ENCODE measurements around the gene TMEM119.
"Not testable (repeated sequence)": the region's sequence is repeated elsewhere in the genome, so short reads cannot be mapped to it uniquely, and the experiment has no call there.

TMEM119 gene

GRCh38 chr12:108567406-108568337, 30.2 kb downstream of the TMEM119 start:
- in situ Hi-C loops (cut with HindIII; ENCODE audit: low sequenced_read_pairs): no loop called here

GRCh38 chr12:108566452-108566851, 31.4 kb downstream of the TMEM119 start:
- in situ Hi-C loops (cut with HindIII; ENCODE audit: low sequenced_read_pairs): no loop called here

- in situ Hi-C loops (cut with HindIII; ENCODE audit: low sequenced_read_pairs): no loop called here
Observed at GRCh38 chr12:108565976-108566375, 31.9 kb downstream of the TMEM119 start.

GRCh38 chr12:108565146-108565545, 32.7 kb downstream of the TMEM119 start:
- in situ Hi-C loops (cut with HindIII; ENCODE audit: low sequenced_read_pairs): no loop called here

- in situ Hi-C loops (cut with HindIII; ENCODE audit: low sequenced_read_pairs): no loop called here
Observed at GRCh38 chr12:108564724-108565123, 33.2 kb downstream of the TMEM119 start.

GRCh38 chr12:108563804-108564151, 34.1 kb downstream of the TMEM119 start:
- in situ Hi-C loops (cut with HindIII; ENCODE audit: low sequenced_read_pairs): no loop called here

GRCh38 chr12:108563136-108563803, 34.6 kb downstream of the TMEM119 start:
- in situ Hi-C loops (cut with HindIII; ENCODE audit: low sequenced_read_pairs): no loop called here

- in situ Hi-C loops (cut with HindIII; ENCODE audit: low sequenced_read_pairs): no loop called here
Observed at GRCh38 chr12:108562348-108563135, 35.3 kb downstream of the TMEM119 start, which contains the start of gene ISCU. Gene ISCU, plus strand, starts transcription at chr12:108562596. Its CDS starts 27 bp downstream, at chr12:108562623.

GRCh38 chr12:108561852-108562347, 36.0 kb downstream of the TMEM119 start:
- in situ Hi-C loops (cut with HindIII; ENCODE audit: low sequenced_read_pairs): no loop called here

- in situ Hi-C loops (cut with HindIII; ENCODE audit: low sequenced_read_pairs): no loop called here
Observed at GRCh38 chr12:108560752-108561719, 36.8 kb downstream of the TMEM119 start, which contains the start of gene SART3. Gene SART3, minus strand, starts transcription at chr12:108561173. Its CDS starts 19 bp downstream, at chr12:108561154.

GRCh38 chr12:108560321-108560721, 37.6 kb downstream of the TMEM119 start:
- in situ Hi-C loops (cut with HindIII; ENCODE audit: low sequenced_read_pairs): no loop called here

- in situ Hi-C loops (cut with HindIII; ENCODE audit: low sequenced_read_pairs): no loop called here
Observed at GRCh38 chr12:108559748-108560147, 38.1 kb downstream of the TMEM119 start.

- in situ Hi-C loops (cut with HindIII; ENCODE audit: low sequenced_read_pairs): no loop called here
Observed at GRCh38 chr12:108559007-108559655, 38.8 kb downstream of the TMEM119 start.

GRCh38 chr12:108555383-108555782, 42.5 kb downstream of the TMEM119 start:
- in situ Hi-C loops (cut with HindIII; ENCODE audit: low sequenced_read_pairs): not testable (repeated sequence)

- in situ Hi-C loops (cut with HindIII; ENCODE audit: low sequenced_read_pairs): no loop called here
Observed at GRCh38 chr12:108553799-108554198, 44.1 kb downstream of the TMEM119 start.

- in situ Hi-C loops (cut with HindIII; ENCODE audit: low sequenced_read_pairs): no loop called here
Observed at GRCh38 chr12:108551535-108551934, 46.3 kb downstream of the TMEM119 start.

- in situ Hi-C loops (cut with HindIII; ENCODE audit: low sequenced_read_pairs): no loop called here
Observed at GRCh38 chr12:108548954-108549521, 48.8 kb downstream of the TMEM119 start.

- in situ Hi-C loops (cut with HindIII; ENCODE audit: low sequenced_read_pairs): no loop called here
Observed at GRCh38 chr12:108547686-108548085, 50.2 kb downstream of the TMEM119 start.

- in situ Hi-C loops (cut with HindIII; ENCODE audit: low sequenced_read_pairs): no loop called here
Observed at GRCh38 chr12:108543652-108544051, 54.2 kb downstream of the TMEM119 start.

Data from DLD1 (cell line).